ENCODE data around the gene ACE. TPM values are rescaled to one million over a fixed set of nuclear protein-coding genes. Genes with fewer than 3 reads are reported as not detected.

ACE gene
- total RNA-seq, 4 donors from 2014 or later: 4.2 to 20.2 (median 12.0) TPM

DNA sequence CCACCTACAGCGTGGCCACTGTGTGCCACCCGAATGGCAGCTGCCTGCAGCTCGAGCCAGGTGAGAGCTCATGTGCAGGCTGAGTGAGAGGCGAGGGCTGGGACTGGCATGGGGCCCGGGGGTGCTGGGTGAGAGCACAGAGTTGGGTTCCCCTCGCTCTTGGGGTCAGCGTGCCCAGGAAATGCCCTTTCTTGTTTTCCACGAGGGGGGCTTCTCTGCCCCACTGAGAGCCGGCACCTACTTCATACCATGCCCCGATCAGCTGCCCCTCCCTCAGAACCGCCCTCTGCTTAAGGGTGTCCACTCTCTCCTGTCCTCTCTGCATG, 10.1 kb downstream of the ACE start:
- ATAC-seq (ENCODE audit: low FRiP score) (no peak), DNase-seq (ENCODE audit: low spot score) (no peak)
- TF ChIP-seq CTCF (IDR thresholded peaks at IDR 0.05): no peak

GRCh38 chr17:63488851-63489250, 12.0 kb downstream of the ACE start:
- no peak for ATAC-seq (ENCODE audit: low FRiP score)
- no peak for TF ChIP-seq CTCF (IDR thresholded peaks at IDR 0.05)

GRCh38 chr17:63489291-63489690, 12.4 kb downstream of the ACE start:
- ATAC-seq (ENCODE audit: low FRiP score) (no peak), DNase-seq (ENCODE audit: low spot score) (no peak)
- no peak for TF ChIP-seq CTCF (IDR thresholded peaks at IDR 0.05)

More at GRCh38 chr17:63488851-63489250, 12.0 kb downstream of the ACE start:
- no peak for DNase-seq (ENCODE audit: low spot score)

DNA sequence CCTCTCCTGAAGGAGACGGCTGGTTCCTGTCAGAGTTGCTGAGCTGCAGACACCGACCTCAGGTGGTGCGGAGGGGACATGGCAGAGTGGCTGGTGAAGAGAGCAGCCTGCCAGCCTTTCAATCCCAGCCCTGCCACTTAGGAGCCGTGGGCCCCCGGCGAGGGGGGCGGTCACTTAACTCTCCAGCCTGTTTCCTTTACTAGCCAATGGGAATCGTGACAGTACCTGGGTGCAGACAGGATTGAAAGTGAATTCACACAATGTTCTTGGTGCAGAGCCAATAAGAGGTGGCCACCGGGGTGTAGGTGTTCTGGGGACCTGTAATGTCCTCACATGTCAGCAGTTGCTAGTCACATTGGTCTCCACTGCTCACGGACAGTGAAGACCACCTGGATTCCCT, 13.5 kb downstream of the ACE start:
- DNase-seq (ENCODE audit: low spot score): no peak
- TF ChIP-seq CTCF (IDR thresholded peaks at IDR 0.05): no peak
- ATAC-seq (ENCODE audit: low FRiP score): no peak

- ATAC-seq (ENCODE audit: low FRiP score) (no peak), DNase-seq (ENCODE audit: low spot score) (no peak)
- TF ChIP-seq CTCF (IDR thresholded peaks at IDR 0.05): no peak
Observed at GRCh38 chr17:63490858-63491400, 14.1 kb downstream of the ACE start.

DNA sequence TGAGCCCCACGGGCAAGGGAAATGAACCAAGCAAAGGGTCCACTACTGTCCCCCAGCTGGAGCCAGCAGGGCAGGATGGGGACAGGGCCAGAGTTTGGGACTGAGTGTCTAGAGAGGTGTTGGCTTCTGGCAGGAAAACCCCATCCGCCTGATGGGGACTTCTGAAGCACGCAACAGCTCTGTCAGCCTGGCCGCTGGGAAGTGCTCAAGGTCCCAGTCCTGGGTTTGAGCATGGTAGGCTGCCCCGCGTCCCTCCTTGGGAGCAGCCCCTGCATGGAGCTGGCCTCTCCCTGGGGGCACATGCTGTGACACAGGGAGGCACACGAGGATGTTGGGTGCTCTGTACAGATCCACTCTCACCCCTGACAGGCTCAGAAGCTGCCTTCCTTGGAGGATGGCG, 14.6 kb downstream of the ACE start:
- DNase-seq (ENCODE audit: low spot score): no peak
- TF ChIP-seq CTCF (IDR thresholded peaks at IDR 0.05): no peak
- no peak for ATAC-seq (ENCODE audit: low FRiP score)

DNA sequence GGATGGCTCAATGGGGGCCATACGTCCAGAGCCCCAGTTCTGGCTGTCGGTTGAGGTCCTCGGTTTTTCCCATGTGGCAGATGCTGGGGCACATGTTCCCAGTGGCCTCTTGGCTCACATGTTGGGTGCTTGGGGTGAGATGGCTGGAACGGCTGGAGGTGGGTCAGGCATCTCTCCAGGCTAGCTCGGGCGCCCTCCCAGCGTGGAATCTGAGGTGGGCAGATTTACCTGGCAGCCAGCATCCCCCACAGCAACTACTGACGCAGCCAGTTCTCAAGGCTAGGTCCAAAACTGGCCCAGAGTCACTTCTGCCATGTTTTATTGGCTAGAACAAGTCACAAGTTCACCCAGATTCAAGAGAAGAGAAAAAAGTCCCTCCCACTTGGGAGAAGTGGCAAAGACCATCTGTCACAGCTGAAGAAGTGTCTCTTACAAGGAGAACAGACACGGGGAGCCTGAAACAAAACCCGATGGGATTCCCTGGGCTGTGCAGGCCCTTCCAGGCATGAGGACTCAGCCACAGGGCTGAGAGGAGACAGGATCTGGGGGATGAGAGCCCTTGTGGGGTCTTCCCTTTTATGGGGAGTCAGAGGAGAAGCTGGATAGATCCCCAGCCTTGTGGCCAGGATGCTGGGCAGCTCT, 15.2 kb downstream of the ACE start:
- DNase-seq (ENCODE audit: low spot score): no peak
- TF ChIP-seq CTCF (IDR thresholded peaks at IDR 0.05): no peak

More for the DNA sequence above, 15.2 kb downstream of the ACE start:
- ATAC-seq (ENCODE audit: low FRiP score): no peak

Data from omental fat pad (tissue), 4 donors.